HG02938 (cell line): ENCODE measurements around the gene MEOX2.

ENCODE experiments used
- ATAC-seq: cut with Tn5 transposase; IDR thresholded peaks from one replicate; pipeline ENCODE4 v1.9.1; 2021; ENCODE audit warnings: mild to moderate bottlenecking, moderate library complexity; ENCODE audit not compliant: unreplicated experiment

Gene MEOX2

DNA sequence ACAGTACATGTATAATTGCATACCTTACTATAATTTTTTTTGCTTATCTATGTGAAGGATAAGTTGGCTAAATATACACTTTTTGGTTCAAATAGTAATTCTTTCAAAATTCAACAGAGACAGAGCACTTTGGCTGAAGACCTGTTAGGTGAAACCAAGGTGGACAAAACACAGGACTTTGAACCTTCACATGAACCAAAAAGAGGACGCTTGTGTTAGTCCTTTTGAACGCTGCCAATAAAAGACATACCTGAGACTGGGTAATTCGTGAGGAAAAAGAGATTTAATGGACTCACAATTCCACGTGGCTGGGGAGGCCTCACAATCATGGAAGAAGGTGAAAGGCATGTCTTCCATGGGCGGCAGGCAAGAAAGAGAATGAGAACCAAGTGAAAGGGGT, 120.0 kb downstream of the MEOX2 start:
- ATAC-seq: no peak

DNA sequence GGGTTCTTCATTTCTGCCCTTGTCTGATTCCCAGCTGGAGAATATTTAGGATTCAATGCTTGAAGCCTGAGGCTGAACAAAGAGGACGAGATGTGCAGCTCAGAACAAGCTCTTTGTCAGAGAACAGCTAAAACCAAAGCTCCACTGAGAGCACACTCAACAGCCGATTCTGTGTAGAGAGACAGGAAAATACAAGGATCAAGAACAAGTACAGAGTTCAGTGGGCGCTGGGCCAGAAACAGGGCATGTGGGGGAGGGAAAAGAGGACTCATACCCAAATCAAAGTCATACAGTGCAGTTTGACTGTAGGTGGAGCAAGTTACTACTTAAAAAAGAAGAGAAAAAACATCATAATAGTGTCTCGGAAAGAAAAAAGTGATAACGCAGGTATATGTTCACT, 124.6 kb downstream of the MEOX2 start, which contains the start of gene AGMO:
TSS of gene AGMO (minus strand) at position 181 of the 400 bp plus-strand sequence.
- no peak for ATAC-seq
